K562 (cell line): ENCODE data around the gene GTF3C1. TPM values are rescaled to one million over a fixed set of nuclear protein-coding genes. Genes with fewer than 3 reads are reported as not detected.

Experiments used
- ATF2 ChIP-seq: sonication (generic); formaldehyde crosslinking; IDR thresholded peaks from 2 replicates; pipeline ENCODE4 v1.8.1; 2022; ENCODE audit warnings: missing genetic modification reagents
- CCAR2 ChIP-seq: fragments of 200-400 bp; formaldehyde crosslinking; IDR thresholded peaks from 2 replicates; pipeline ENCODE4 v1.6.1; 2017; ENCODE audit warnings: mild to moderate bottlenecking, low read depth, low read length
- EHMT2 ChIP-seq: fragments of 450-650 bp; IDR thresholded peaks from 2 replicates; pipeline ENCODE4 v1.6.1; 2018; ENCODE audit warnings: antibody characterized with exemption
- PHF8 ChIP-seq: fragments of 200-600 bp; sonication (generic); IDR thresholded peaks from 2 replicates; pipeline ENCODE4 v1.6.1; 2012; ENCODE audit warnings: mixed run types, mild to moderate bottlenecking, inconsistent platforms, low read length, moderate library complexity, borderline replicate concordance
- RCOR1 ChIP-seq, 2 experiments: IDR thresholded peaks; 2 replicates each; pipeline ENCODE4 v1.6.1; 2012; ENCODE audit warnings: low read depth in 2 of 2, low read length in 2 of 2, borderline replicate concordance in 1 of 2, improper control_type of control experiment in 1 of 2
- RNF2 ChIP-seq: sonication (generic); IDR thresholded peaks from 2 replicates; pipeline ENCODE4 v1.6.1; 2016
- polyA plus RNA-seq, 8 experiments: library from polyadenylated mRNA; depleted of rRNA in 4 of 8; stranded (reverse) in 5 of 8; unstranded in 3 of 8; fragments of >200 nt; fragmentation: Nextera tagmentation in 2 of 8; fragmentation: Illumina TruSeq in 1 of 8; extraction: Ambion mirVana in 2 of 8; extraction: Trizol in 1 of 8; gene quantifications; 2 replicates each; pipeline versions ENCODE4 v1.2.1 to v1.2.3, GENCODE V29; 2011 to 2014; ENCODE audit warnings: inconsistent platforms in 1 of 8, missing spikeins in 1 of 8
- total RNA-seq, 7 experiments: library from RNA; depleted of rRNA in 6 of 7; stranded (reverse); fragments of >200 nt in 6 of 7; fragmentation: Illumina TruSeq in 2 of 7; extraction: Trizol in 2 of 7; gene quantifications; 2 replicates each; pipeline versions ENCODE4 v1.2.1 to v1.2.3, GENCODE V29; 2011 to 2021; ENCODE audit warnings: low replicate concordance in 1 of 7
- TF ChIP-seq, protein P1 (sequence below): sonication (generic); formaldehyde crosslinking; IDR thresholded peaks from 2 replicates; pipeline ENCODE4 v1.8.1; 2023; ENCODE audit warnings: missing genetic modification reagents, mild to moderate bottlenecking, borderline replicate concordance

The GTF3C1 gene
- total and polyA plus RNA-seq, 9 of the 15 experiments (the other 6 are each of a cell fraction or from before 2014, with no cell fraction given) = 0.72 to 63.6 (median 30.9) TPM

DNA sequence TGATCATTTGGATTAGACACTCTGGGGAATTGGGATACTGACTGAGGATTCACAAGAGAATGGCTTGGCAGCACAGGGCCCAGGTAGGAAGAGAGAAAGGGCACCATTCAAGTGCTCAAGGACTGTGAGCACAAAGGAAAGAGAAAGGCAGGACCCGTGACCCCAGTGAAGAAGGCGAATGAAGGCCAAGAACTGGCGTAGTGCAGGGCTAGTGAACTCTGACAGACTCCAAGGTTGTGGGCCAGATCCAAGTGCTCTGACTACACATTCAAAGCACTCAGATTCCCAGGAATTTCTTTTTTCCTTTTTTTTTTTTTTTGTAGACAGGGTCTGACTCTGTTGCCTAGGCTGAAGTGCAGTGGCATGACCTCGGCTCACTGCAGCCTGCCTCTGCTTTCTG, 5.0 kb downstream of the GTF3C1 start (continued):
- TF ChIP-seq, protein P1, sequence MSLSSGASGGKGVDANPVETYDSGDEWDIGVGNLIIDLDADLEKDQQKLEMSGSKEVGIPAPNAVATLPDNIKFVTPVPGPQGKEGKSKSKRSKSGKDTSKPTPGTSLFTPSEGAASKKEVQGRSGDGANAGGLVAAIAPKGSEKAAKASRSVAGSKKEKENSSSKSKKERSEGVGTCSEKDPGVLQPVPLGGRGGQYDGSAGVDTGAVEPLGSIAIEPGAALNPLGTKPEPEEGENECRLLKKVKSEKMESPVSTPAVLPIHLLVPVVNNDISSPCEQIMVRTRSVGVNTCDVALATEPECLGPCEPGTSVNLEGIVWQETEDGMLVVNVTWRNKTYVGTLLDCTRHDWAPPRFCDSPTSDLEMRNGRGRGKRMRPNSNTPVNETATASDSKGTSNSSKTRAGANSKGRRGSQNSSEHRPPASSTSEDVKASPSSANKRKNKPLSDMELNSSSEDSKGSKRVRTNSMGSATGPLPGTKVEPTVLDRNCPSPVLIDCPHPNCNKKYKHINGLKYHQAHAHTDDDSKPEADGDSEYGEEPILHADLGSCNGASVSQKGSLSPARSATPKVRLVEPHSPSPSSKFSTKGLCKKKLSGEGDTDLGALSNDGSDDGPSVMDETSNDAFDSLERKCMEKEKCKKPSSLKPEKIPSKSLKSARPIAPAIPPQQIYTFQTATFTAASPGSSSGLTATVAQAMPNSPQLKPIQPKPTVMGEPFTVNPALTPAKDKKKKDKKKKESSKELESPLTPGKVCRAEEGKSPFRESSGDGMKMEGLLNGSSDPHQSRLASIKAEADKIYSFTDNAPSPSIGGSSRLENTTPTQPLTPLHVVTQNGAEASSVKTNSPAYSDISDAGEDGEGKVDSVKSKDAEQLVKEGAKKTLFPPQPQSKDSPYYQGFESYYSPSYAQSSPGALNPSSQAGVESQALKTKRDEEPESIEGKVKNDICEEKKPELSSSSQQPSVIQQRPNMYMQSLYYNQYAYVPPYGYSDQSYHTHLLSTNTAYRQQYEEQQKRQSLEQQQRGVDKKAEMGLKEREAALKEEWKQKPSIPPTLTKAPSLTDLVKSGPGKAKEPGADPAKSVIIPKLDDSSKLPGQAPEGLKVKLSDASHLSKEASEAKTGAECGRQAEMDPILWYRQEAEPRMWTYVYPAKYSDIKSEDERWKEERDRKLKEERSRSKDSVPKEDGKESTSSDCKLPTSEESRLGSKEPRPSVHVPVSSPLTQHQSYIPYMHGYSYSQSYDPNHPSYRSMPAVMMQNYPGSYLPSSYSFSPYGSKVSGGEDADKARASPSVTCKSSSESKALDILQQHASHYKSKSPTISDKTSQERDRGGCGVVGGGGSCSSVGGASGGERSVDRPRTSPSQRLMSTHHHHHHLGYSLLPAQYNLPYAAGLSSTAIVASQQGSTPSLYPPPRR = no peak
- TF ChIP-seq PHF8 = no peak
- no peak for TF ChIP-seq RNF2
- no peak for TF ChIP-seq RCOR1 (IDR thresholded peaks at IDR 0.05; ENCODE audit: borderline replicate concordance in 1 of 2, low read depth in 2 of 2, low read length in 2 of 2)
- no peak for TF ChIP-seq EHMT2
- TF ChIP-seq CCAR2 = no peak
- no peak for TF ChIP-seq ATF2 (CRISPR knock-in tag)
